ENCODE data around the gene RHBDF2. TPM values are rescaled to one million over a fixed set of nuclear protein-coding genes. Genes with fewer than 3 reads are reported as not detected.

The RHBDF2 gene
- total RNA-seq, 1 donor from 2014 or later, result 47.8 TPM

DNA sequence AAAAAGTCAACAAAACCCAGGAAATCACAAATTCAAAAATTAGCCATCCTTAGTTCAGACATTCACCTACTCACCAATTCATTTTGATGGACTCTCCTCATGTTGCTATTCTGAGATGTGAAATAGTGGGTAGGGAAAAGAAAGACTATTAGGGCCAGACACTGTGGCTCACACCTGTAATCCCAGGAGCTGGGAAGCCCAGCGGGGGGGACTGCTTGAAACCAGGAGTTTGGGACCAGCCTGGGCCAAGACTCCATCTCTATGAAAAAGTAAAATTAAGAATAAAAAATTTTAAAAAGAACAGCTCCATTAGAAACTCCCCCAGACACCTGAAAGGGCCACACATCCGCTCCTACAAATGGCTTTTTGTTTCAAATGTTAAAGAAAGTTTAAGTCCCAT, 69.7 kb downstream of the RHBDF2 start:
- Histone ChIP-seq H3K9me3 (no peaks in the 10 kb centered on the region), H3K36me3 (no peaks in the 10 kb centered on the region), H3K4me1 (peaks cover 26% of the 10 kb centered on the region), H3K27me3 (ENCODE audit: low read depth) (no peaks in the 10 kb centered on the region), H3K27ac (no peak overlapping the region), H3K4me3 (no peak overlapping the region)
- intact Hi-C loops (cut with DNase I), result no loop called here
- TF ChIP-seq, protein P1, sequence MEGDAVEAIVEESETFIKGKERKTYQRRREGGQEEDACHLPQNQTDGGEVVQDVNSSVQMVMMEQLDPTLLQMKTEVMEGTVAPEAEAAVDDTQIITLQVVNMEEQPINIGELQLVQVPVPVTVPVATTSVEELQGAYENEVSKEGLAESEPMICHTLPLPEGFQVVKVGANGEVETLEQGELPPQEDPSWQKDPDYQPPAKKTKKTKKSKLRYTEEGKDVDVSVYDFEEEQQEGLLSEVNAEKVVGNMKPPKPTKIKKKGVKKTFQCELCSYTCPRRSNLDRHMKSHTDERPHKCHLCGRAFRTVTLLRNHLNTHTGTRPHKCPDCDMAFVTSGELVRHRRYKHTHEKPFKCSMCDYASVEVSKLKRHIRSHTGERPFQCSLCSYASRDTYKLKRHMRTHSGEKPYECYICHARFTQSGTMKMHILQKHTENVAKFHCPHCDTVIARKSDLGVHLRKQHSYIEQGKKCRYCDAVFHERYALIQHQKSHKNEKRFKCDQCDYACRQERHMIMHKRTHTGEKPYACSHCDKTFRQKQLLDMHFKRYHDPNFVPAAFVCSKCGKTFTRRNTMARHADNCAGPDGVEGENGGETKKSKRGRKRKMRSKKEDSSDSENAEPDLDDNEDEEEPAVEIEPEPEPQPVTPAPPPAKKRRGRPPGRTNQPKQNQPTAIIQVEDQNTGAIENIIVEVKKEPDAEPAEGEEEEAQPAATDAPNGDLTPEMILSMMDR (IDR thresholded peaks at IDR 0.05), result no peak
- ATAC-seq (no peak), DNase-seq (no peak)

DNA sequence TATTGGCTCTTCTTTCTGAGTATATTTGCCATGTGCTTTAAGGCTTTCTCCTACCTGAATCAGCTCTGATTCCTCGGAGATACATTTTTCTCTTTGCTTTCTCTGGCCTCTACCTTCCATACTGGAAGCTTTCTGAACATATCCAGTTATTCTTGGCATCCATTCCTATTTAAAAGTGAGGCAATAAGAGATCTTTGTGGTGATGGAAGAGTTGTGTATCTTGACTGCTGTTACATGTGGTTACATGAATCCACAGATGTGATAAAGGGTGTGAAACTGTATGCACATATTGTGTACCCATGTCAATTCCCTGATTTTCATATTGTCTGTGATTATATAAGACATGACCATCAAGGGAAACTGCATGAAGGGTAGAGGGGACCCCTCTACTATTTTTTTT, 72.7 kb downstream of the RHBDF2 start:
- no peak for ATAC-seq
- H3K9me3 ChIP-seq, result no peaks in the 10 kb centered on the region
- H3K4me1 ChIP-seq, result peaks cover 26% of the 10 kb centered on the region
- intact Hi-C loops (cut with DNase I), result no loop called here
- H3K27ac ChIP-seq, result peak overlapping the region; percentile 44
- H3K4me3 ChIP-seq, result no peak overlapping the region
- TF ChIP-seq, protein P1 (IDR thresholded peaks at IDR 0.05), result no peak
- H3K36me3 ChIP-seq, result no peaks in the 10 kb centered on the region
- DNase-seq, result no peak
- H3K27me3 ChIP-seq (ENCODE audit: low read depth), result no peaks in the 10 kb centered on the region

DNA sequence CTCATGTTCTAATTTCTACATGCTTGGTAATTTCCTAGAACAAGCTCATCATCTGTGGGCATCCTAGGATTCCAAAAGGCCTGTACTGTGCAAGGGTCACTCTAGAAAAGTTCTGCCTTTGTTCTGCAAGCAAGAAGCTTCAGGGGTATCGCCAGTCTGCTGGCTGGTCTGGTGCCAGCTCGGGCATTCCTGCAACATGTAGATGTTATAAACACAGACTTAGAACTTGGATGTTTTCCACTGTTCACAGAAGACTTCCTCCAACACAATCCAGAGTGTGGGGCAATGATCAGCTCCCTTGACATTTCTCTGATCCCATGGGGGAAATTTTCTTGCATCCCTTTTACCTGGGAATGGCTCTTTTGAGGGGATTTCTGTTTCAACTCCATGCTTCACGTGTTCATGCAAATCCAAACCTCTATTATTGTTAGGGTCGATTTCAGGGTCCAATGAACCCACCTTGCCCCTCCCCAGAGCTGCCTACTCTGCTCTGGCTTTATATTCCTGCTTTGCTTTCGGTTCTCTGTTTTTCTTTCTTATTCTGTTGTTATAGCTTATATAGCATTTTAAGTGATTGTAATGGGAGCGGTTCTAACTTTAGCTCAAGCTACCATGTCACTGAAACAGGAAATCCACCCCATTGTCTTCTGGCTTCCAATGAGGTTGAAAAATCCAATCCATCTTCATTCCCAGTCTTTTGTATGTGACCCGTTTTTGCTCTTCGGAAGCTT, 73.6 kb downstream of the RHBDF2 start:
- intact Hi-C loops (cut with DNase I), result no loop called here
- TF ChIP-seq, protein P1 (IDR thresholded peaks at IDR 0.05), result no peak
- Histone ChIP-seq H3K27ac (peak overlapping the region; percentile 44), H3K27me3 (ENCODE audit: low read depth) (no peaks in the 10 kb centered on the region), H3K9me3 (no peaks in the 10 kb centered on the region), H3K4me1 (peaks cover 26% of the 10 kb centered on the region), H3K4me3 (no peak overlapping the region), H3K36me3 (no peaks in the 10 kb centered on the region)
- ATAC-seq, result no peak
- DNase-seq, result no peak

DNA sequence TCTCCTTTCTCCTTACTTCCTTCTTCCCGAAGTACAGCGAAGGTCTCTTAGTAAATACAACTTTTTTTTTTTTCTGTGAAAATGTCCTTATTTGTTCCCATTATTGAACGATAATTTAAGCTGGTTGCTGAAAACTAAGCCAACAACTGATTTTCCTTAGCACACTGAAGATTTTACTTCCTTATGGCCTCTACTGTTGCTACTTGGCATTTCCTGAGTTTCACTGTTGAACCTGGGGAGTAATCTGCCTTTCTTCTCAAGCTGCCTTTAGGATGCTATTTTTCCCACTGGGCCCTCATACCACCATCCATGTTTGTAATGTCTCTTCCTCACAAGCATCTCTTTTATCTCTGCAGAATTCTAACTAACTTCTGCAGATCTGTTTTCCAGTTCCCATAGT, 74.4 kb downstream of the RHBDF2 start:
- ATAC-seq (no peak), DNase-seq (no peak)
- H3K9me3 ChIP-seq, result no peaks in the 10 kb centered on the region
- no peak overlapping the region for H3K4me3 ChIP-seq
- TF ChIP-seq, protein P1 (IDR thresholded peaks at IDR 0.05), result no peak
- intact Hi-C loops (cut with DNase I), result no loop called here
- H3K27me3 ChIP-seq (ENCODE audit: low read depth), result no peaks in the 10 kb centered on the region
- no peaks in the 10 kb centered on the region for H3K36me3 ChIP-seq
- no peak overlapping the region for H3K27ac ChIP-seq
- peaks cover 26% of the 10 kb centered on the region for H3K4me1 ChIP-seq

DNA sequence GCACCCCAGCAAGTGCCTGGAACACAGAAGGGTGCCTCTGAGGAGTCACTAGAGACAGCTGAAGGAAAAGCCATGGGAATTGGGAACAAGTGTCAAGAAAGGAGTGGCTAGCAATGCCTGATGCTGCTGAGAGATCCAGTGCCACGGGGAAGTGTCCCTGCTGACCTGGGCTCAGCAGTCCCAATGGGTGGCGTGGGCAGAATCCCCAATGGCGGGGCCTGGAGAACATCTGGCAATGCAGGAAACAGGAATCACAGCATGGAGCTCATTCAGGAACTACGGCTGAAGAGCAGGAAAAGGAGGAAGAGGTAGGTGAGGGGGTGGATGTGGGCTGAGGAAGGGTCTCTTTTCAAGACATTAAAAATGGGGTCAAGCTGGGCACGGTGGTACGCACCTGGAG, 78.4 kb downstream of the RHBDF2 start:
- Histone ChIP-seq H3K4me3 (no peak overlapping the region), H3K9me3 (no peaks in the 10 kb centered on the region), H3K36me3 (no peaks in the 10 kb centered on the region), H3K27me3 (ENCODE audit: low read depth) (no peaks in the 10 kb centered on the region), H3K4me1 (peaks cover 21% of the 10 kb centered on the region), H3K27ac (no peak overlapping the region)
- TF ChIP-seq, protein P1 (IDR thresholded peaks at IDR 0.05), result no peak
- DNase-seq (no peak), ATAC-seq (no peak)
- intact Hi-C loops (cut with DNase I), result no loop called here

Data from lower lobe of right lung (tissue), 2 donors.